CD14-positive monocyte (primary cell): Measurements from ENCODE around the gene POMT1. TPM values are rescaled to one million over a fixed set of nuclear protein-coding genes. Genes with fewer than 3 reads are reported as not detected.

ENCODE experiments used
- DNase-seq, 3 donors: peaks; one replicate each; pipeline ENCODE4 v3.0.0-alpha.2; 2011 to 2022
- H2AFZ ChIP-seq: 2 replicates; pipeline ENCODE4 v1.6.0; 2012; ENCODE audit warnings: mild to moderate bottlenecking, low read depth, low read length, inconsistent platforms; ENCODE audit not compliant: insufficient read depth, poor library complexity, severe bottlenecking
- H3K27ac ChIP-seq, 2 donors: 1 replicate in 1 of 2; 2 replicates in 1 of 2; pipeline ENCODE4 v1.5.1; 2012 to 2013; ENCODE audit warnings: low read length in 2 of 2, control low read depth in 1 of 2, inconsistent platforms in 1 of 2, low read depth in 1 of 2, mild to moderate bottlenecking in 1 of 2
- H3K27me3 ChIP-seq, 2 donors: one replicate each; pipeline versions ENCODE4 v1.6.0 to v1.6.1; 2011 to 2013; ENCODE audit warnings: low read length in 2 of 2; ENCODE audit not compliant: control insufficient read depth in 2 of 2, insufficient read depth in 2 of 2
- H3K36me3 ChIP-seq, 2 donors: replicated peaks in 1 of 2; 1 replicate in 1 of 2; 2 replicates in 1 of 2; pipeline versions ENCODE4 v1.5.1 to v1.6.1; 2012 to 2013; ENCODE audit warnings: low read length in 2 of 2, control low read depth in 1 of 2, inconsistent platforms in 1 of 2, mild to moderate bottlenecking in 1 of 2; ENCODE audit not compliant: insufficient read depth in 2 of 2, control insufficient read depth in 1 of 2
- H3K4me1 ChIP-seq, 2 donors: 1 replicate in 1 of 2; 2 replicates in 1 of 2; pipeline versions ENCODE4 v1.5.1 to v1.6.1; 2012 to 2013; ENCODE audit warnings: low read length in 2 of 2, control low read depth in 1 of 2, inconsistent platforms in 1 of 2, mild to moderate bottlenecking in 1 of 2, moderate library complexity in 1 of 2; ENCODE audit not compliant: insufficient read depth in 2 of 2, control insufficient read depth in 1 of 2
- H3K4me2 ChIP-seq: replicated peaks from 2 replicates; pipeline ENCODE3; 2012; ENCODE audit warnings: low read length, moderate library complexity, mild to moderate bottlenecking; ENCODE audit not compliant: poor library complexity, severe bottlenecking; ENCODE audit errors: extremely low read depth
- H3K4me3 ChIP-seq, 3 experiments: fragments of 200-600 bp in 1 of 3; sonication (generic) in 1 of 3; replicated peaks in 1 of 3; 1 replicate in 2 of 3; 2 replicates in 1 of 3; pipeline ENCODE4 v1.5.1; 2011 to 2013; ENCODE audit warnings: low read length in 3 of 3, mild to moderate bottlenecking in 3 of 3, control low read depth in 2 of 3, low read depth in 2 of 3, inconsistent platforms in 1 of 3, moderate library complexity in 1 of 3
- H3K79me2 ChIP-seq: 2 replicates; pipeline ENCODE4 v1.6.0; 2012; ENCODE audit warnings: mild to moderate bottlenecking, control low read depth, inconsistent platforms, low read length, moderate library complexity; ENCODE audit not compliant: insufficient read depth
- H3K9ac ChIP-seq: 2 replicates; pipeline ENCODE4 v1.6.0; 2017; ENCODE audit warnings: low read length, mild to moderate bottlenecking; ENCODE audit not compliant: insufficient read depth, poor library complexity, severe bottlenecking
- H3K9me3 ChIP-seq, 2 donors: replicated peaks in 1 of 2; 1 replicate in 1 of 2; 2 replicates in 1 of 2; pipeline versions ENCODE4 v1.5.1 to v1.6.1; 2012 to 2013; ENCODE audit warnings: low read length in 2 of 2, control low read depth in 1 of 2; ENCODE audit not compliant: control insufficient read depth in 1 of 2, insufficient read depth in 1 of 2
- H4K20me1 ChIP-seq: 2 replicates; pipeline ENCODE4 v1.6.0; 2012; ENCODE audit warnings: mild to moderate bottlenecking, low read length, control low read depth, moderate library complexity; ENCODE audit not compliant: insufficient read depth
- H3K27ac Mint-ChIP-seq, 7 donors: one replicate each; pipeline ENCODE4 v1.8.0; 2020; ENCODE audit warnings: mild to moderate bottlenecking in 7 of 7, mixed read lengths in 7 of 7, moderate library complexity in 6 of 7, inconsistent platforms in 2 of 7
- H3K27me3 Mint-ChIP-seq, 3 donors: one replicate each; pipeline ENCODE4 v1.8.0; 2021 to 2022; ENCODE audit warnings: low read depth in 3 of 3, mild to moderate bottlenecking in 3 of 3, mixed read lengths in 3 of 3, moderate library complexity in 3 of 3, inconsistent platforms in 1 of 3
- H3K36me3 Mint-ChIP-seq, 2 donors: one replicate each; pipeline ENCODE4 v1.8.0; 2020; ENCODE audit warnings: mixed read lengths in 2 of 2, inconsistent platforms in 1 of 2, mild to moderate bottlenecking in 1 of 2
- H3K4me1 Mint-ChIP-seq: one replicate; pipeline ENCODE4 v1.8.0; 2020; ENCODE audit warnings: mild to moderate bottlenecking, mixed read lengths
- H3K4me3 Mint-ChIP-seq, 2 donors: one replicate each; pipeline ENCODE4 v1.8.0; 2020; ENCODE audit warnings: mild to moderate bottlenecking in 2 of 2, mixed read lengths in 2 of 2, moderate library complexity in 1 of 2
- H3K9me3 Mint-ChIP-seq, 7 donors: one replicate each; pipeline ENCODE4 v1.8.0; 2020 to 2022; ENCODE audit warnings: mixed read lengths in 7 of 7, mild to moderate bottlenecking in 6 of 7, moderate library complexity in 6 of 7, inconsistent platforms in 2 of 7
- CTCF ChIP-seq: fragments of 200-600 bp; IDR thresholded peaks from one replicate; pipeline ENCODE4 v1.8.0; 2022; ENCODE audit warnings: antibody characterized with exemption, mild to moderate bottlenecking
- WGBS: methylation state at CpG from one replicate; pipeline ENCODE4 v1.1.5; 2013; ENCODE audit warnings: missing lambda C conversion rate; ENCODE audit not compliant: insufficient coverage; 5-methylcytosine and 5-hydroxymethylcytosine counted together
- intact Hi-C, 2 donors: fragments of 100-400 bp; cut with micrococcal nuclease; formaldehyde crosslinking; loops; one replicate each; pipeline versions ENCODE4 v1.15.0 to v1.15.1; 2023
- polyA plus RNA-seq, 3 donors: library from polyadenylated mRNA; depleted of rRNA in 1 of 3; unstranded in 2 of 3; stranded (reverse) in 1 of 3; fragments of 300-500 nt in 2 of 3; fragments of >200 nt in 1 of 3; fragmentation: Illumina TruSeq in 2 of 3; gene quantifications; 1 replicate in 2 of 3; 2 replicates in 1 of 3; pipeline ENCODE4 v1.2.3, GENCODE V29; 2012 to 2021

POMT1 gene
- polyA plus RNA-seq, 3 donors = 5.9 to 22.3 (median 7.5) TPM

- H3K4me3 ChIP-seq = no peak overlapping the region
- no peak overlapping the region for H3K9ac ChIP-seq
- H3K4me2 ChIP-seq = no peak overlapping the region
- no peak for DNase-seq
- Mint-ChIP-seq H3K9me3 (peaks cover 0 to 4% (median 0%) of the 10 kb centered on the region in 7 donors), H3K36me3 (peaks cover 38 to 49% of the 10 kb centered on the region in 2 donors), H3K4me1 (peaks cover 21% of the 10 kb centered on the region), H3K27ac (peak overlapping the region in 2 of 7 donors; percentile 47 to 73), H3K27me3 (peaks cover 10 to 19% (median 17%) of the 10 kb centered on the region in 3 donors), H3K4me3 (no peak overlapping the region)
- H3K27ac ChIP-seq = no peak overlapping the region
- no peaks in the 10 kb centered on the region for H3K9me3 ChIP-seq
- peaks cover 40 to 54% of the 10 kb centered on the region in 2 donors for H3K36me3 ChIP-seq
- peaks cover 1 to 11% of the 10 kb centered on the region in 2 donors for H3K27me3 ChIP-seq
- TF ChIP-seq CTCF = no peak
- intact Hi-C loops = no loop called here
- H3K79me2 ChIP-seq = no peaks in the 10 kb centered on the region
- peaks cover 19 to 23% of the 10 kb centered on the region in 2 donors for H3K4me1 ChIP-seq
- H4K20me1 ChIP-seq = peaks cover 40% of the 10 kb centered on the region
- WGBS = 92% methylated on average over 7 of the region's 7 CpGs
- no peak overlapping the region for H2AFZ ChIP-seq
These were observed 3.4 kb upstream of the POMT1 start for GRCh38 chr9:131499254-131499767.

- no peak for TF ChIP-seq CTCF
- H3K4me3 ChIP-seq = no peak overlapping the region
- H3K36me3 ChIP-seq = peaks cover 30 to 44% of the 10 kb centered on the region in 2 donors
- Mint-ChIP-seq H3K4me1 (peaks cover 23% of the 10 kb centered on the region), H3K27me3 (peaks cover 12 to 22% (median 22%) of the 10 kb centered on the region in 3 donors), H3K4me3 (no peak overlapping the region), H3K27ac (peak overlapping the region in 1 of 7 donors; percentile 15), H3K9me3 (peaks cover 0 to 4% (median 0%) of the 10 kb centered on the region in 7 donors), H3K36me3 (peaks cover 31 to 38% of the 10 kb centered on the region in 2 donors)
- no peak overlapping the region for H3K9ac ChIP-seq
- DNase-seq = no peak
- H3K27me3 ChIP-seq = peaks cover 2 to 14% of the 10 kb centered on the region in 2 donors
- no peak overlapping the region for H3K27ac ChIP-seq
- H3K79me2 ChIP-seq = no peaks in the 10 kb centered on the region
- peaks cover 19 to 24% of the 10 kb centered on the region in 2 donors for H3K4me1 ChIP-seq
- WGBS = 72% methylated on average over 6 of the region's 12 CpGs
- intact Hi-C loops = loop anchor here (10.0 kb wide), 1 partner anchor 244 kb away; the partner anchor contains the start of gene RAPGEF1 (in 2 of the 2)
- peaks cover 30% of the 10 kb centered on the region for H4K20me1 ChIP-seq
- H3K4me2 ChIP-seq = no peak overlapping the region
- H2AFZ ChIP-seq = no peak overlapping the region
- H3K9me3 ChIP-seq = no peaks in the 10 kb centered on the region
These were observed 2.3 kb upstream of the POMT1 start for GRCh38 chr9:131500377-131500776.
